Hepatocyte (in vitro differentiated cells): ENCODE results near the gene HOXD8. TPM values are rescaled to one million over a fixed set of nuclear protein-coding genes. Genes with fewer than 3 reads are reported as not detected.

Experiments used
- DNase-seq: peaks from one replicate; pipeline ENCODE4 v3.0.0-alpha.2; 2016; ENCODE audit warnings: low spot score
- H2AFZ ChIP-seq: fragments of 200-600 bp; sonication (generic); 2 replicates; pipeline ENCODE4 v1.6.0; 2016; ENCODE audit warnings: antibody characterized with exemption, mild to moderate bottlenecking
- H3K27ac ChIP-seq: fragments of 200-600 bp; sonication (generic); 2 replicates; pipeline ENCODE4 v1.5.1; 2016; ENCODE audit warnings: mild to moderate bottlenecking
- H3K27me3 ChIP-seq: fragments of 200-600 bp; sonication (generic); 2 replicates; pipeline ENCODE4 v1.6.1; 2016
- H3K36me3 ChIP-seq: fragments of 200-600 bp; sonication (generic); replicated peaks from 2 replicates; pipeline ENCODE4 v1.5.1; 2016; ENCODE audit warnings: low read depth; ENCODE audit not compliant: insufficient read depth
- H3K4me1 ChIP-seq: fragments of 200-600 bp; sonication (generic); 2 replicates; pipeline ENCODE4 v1.5.1; 2016; ENCODE audit warnings: mild to moderate bottlenecking, moderate library complexity; ENCODE audit not compliant: insufficient read depth
- H3K4me2 ChIP-seq: fragments of 200-600 bp; sonication (generic); 2 replicates; pipeline ENCODE4 v1.6.0; 2016
- H3K4me3 ChIP-seq: fragments of 200-600 bp; sonication (generic); 2 replicates; pipeline ENCODE4 v1.5.1; 2016; ENCODE audit warnings: mild to moderate bottlenecking
- H3K79me2 ChIP-seq: fragments of 200-600 bp; sonication (generic); 2 replicates; pipeline ENCODE4 v1.6.0; 2017; ENCODE audit warnings: mild to moderate bottlenecking
- H3K9me2 ChIP-seq: fragments of 200-600 bp; sonication (generic); replicated peaks from 2 replicates; pipeline ENCODE4 v1.6.0; 2017; ENCODE audit warnings: mild to moderate bottlenecking; ENCODE audit not compliant: insufficient read depth
- H3K9me3 ChIP-seq: fragments of 200-600 bp; sonication (generic); 2 replicates; pipeline ENCODE4 v1.5.1; 2016; ENCODE audit warnings: low read depth, mild to moderate bottlenecking
- H4K20me1 ChIP-seq: fragments of 200-600 bp; sonication (generic); 2 replicates; pipeline ENCODE4 v1.6.0; 2016; ENCODE audit warnings: mild to moderate bottlenecking; ENCODE audit not compliant: insufficient read depth, poor library complexity, severe bottlenecking
- EZH2 ChIP-seq: fragments of 200-600 bp; sonication (generic); IDR thresholded peaks from 2 replicates; pipeline ENCODE4 v1.6.1; 2016; ENCODE audit warnings: antibody characterized with exemption, mild to moderate bottlenecking, borderline replicate concordance
- EZH2phosphoT487 ChIP-seq: fragments of 200-600 bp; sonication (generic); IDR thresholded peaks from one replicate; pipeline ENCODE4 v1.6.1; 2018; ENCODE audit warnings: antibody characterized with exemption, mild to moderate bottlenecking, low read depth, moderate library complexity; ENCODE audit not compliant: unreplicated experiment, severe bottlenecking
- WGBS: methylation state at CpG from one replicate; pipeline ENCODE4 v1.1.6; 2016; ENCODE audit warnings: low lambda C conversion rate; ENCODE audit errors: missing lambda C conversion rate; 5-methylcytosine and 5-hydroxymethylcytosine counted together
- microRNA counts: library from miRNA; unstranded; fragments of <30 nt; microRNA quantifications from one replicate; lab custom pipeline; 2017
- microRNA-seq: library from miRNA; unstranded; fragments of <30 nt; microRNA quantifications from one replicate; pipeline ENCODE4, GENCODE V29; 2017
- polyA plus RNA-seq: library from polyadenylated mRNA; unstranded; fragments of >200 nt; fragmentation: Nextera tagmentation; extraction: Ambion mirVana; gene quantifications from 2 replicates; pipeline ENCODE4 v1.2.1, GENCODE V29; 2016
- small RNA-seq: library from RNA; depleted of rRNA; stranded (forward); fragments of <200 nt; gene quantifications from one replicate; pipeline ENCODE3, GENCODE V24; 2014
- total RNA-seq: library from RNA; depleted of rRNA; stranded (reverse); fragments of >200 nt; gene quantifications from 2 replicates; pipeline ENCODE4 v1.2.3, GENCODE V29; 2014
- TF ChIP-seq, protein P1 (sequence below): fragments of 200-600 bp; sonication (generic); IDR thresholded peaks from 2 replicates; pipeline ENCODE4 v1.5.1; 2016; ENCODE audit warnings: antibody characterized with exemption, mild to moderate bottlenecking; ENCODE audit not compliant: poor library complexity

Gene HOXD8
- total and polyA plus RNA-seq, 2 experiments from 2014 or later = 1.3 TPM; not detected in 1

DNA sequence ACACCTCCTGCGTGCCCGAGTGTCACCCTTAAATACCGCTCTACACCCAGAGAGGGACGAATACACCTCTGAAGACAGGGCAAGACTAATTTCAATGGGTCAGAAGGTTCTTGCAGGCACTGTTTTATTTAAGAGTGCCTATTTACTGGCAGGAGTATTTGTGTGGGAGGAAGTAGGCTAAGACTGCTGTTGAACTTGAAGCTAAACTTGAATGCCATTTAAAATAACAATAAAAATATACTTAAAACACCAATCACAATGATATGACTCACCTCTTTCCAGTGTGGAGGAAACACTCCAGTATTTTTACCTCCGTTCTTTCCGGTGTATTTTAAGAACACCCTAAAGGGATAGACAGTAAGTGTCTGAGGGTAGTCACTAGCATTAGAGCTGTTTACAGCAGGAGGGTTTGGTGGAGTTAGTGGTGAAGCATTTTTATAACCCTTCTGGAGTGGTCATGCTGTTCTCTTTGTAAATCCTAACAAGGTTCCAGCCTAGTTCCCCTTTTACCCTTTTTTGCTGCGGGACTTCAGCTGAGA lies 49.3 kb downstream of the HOXD8 start:
- no peaks in the 10 kb centered on the region for H4K20me1 ChIP-seq
- WGBS = 18% methylated on average over 7 of the region's 7 CpGs
- peaks cover 17% of the 10 kb centered on the region for H3K4me1 ChIP-seq
- H3K4me3 ChIP-seq = no peak overlapping the region
- no peaks in the 10 kb centered on the region for H3K79me2 ChIP-seq
- peak overlapping the region; percentile 87 for H3K4me2 ChIP-seq
- H3K9me2 ChIP-seq = no peaks in the 10 kb centered on the region
- H3K27ac ChIP-seq = no peak overlapping the region
- no peaks in the 10 kb centered on the region for H3K36me3 ChIP-seq
- no peaks in the 10 kb centered on the region for H3K9me3 ChIP-seq
- DNase-seq = no peak
- peak overlapping the region; percentile 63 for H2AFZ ChIP-seq
- peaks cover 100% of the 10 kb centered on the region for H3K27me3 ChIP-seq
- TF ChIP-seq EZH2phosphoT487 = no peak
- TF ChIP-seq EZH2 = peak; percentile 77
- TF ChIP-seq, protein P1, sequence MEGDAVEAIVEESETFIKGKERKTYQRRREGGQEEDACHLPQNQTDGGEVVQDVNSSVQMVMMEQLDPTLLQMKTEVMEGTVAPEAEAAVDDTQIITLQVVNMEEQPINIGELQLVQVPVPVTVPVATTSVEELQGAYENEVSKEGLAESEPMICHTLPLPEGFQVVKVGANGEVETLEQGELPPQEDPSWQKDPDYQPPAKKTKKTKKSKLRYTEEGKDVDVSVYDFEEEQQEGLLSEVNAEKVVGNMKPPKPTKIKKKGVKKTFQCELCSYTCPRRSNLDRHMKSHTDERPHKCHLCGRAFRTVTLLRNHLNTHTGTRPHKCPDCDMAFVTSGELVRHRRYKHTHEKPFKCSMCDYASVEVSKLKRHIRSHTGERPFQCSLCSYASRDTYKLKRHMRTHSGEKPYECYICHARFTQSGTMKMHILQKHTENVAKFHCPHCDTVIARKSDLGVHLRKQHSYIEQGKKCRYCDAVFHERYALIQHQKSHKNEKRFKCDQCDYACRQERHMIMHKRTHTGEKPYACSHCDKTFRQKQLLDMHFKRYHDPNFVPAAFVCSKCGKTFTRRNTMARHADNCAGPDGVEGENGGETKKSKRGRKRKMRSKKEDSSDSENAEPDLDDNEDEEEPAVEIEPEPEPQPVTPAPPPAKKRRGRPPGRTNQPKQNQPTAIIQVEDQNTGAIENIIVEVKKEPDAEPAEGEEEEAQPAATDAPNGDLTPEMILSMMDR = no peak

DNA sequence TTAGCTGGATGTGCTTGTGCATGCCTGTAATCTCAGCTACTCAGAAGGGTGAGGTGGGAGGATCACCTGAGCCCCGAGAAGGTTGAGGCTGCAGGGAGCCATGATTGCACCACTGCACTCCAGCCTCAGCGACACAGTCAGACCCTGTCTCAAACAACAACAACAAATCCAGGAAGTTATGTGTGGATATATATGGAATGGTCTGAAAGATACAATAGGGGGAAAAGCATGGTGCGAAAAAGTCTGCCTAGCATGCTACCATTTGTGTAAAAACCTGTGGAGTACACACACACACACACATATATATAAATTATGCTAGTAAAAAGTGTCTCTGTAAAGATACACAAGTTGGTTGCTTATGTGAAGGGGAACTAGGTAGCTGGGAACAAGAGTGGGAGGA lies 52.0 kb downstream of the HOXD8 start:
- no peak overlapping the region for H2AFZ ChIP-seq
- H3K27ac ChIP-seq = no peak overlapping the region
- peaks cover 99% of the 10 kb centered on the region for H3K27me3 ChIP-seq
- no peak overlapping the region for H3K4me2 ChIP-seq
- no peaks in the 10 kb centered on the region for H3K9me3 ChIP-seq
- H3K36me3 ChIP-seq = no peaks in the 10 kb centered on the region
- no peak for TF ChIP-seq EZH2phosphoT487
- TF ChIP-seq, protein P1 = no peak
- no peak for TF ChIP-seq EZH2
- no peaks in the 10 kb centered on the region for H4K20me1 ChIP-seq
- no peaks in the 10 kb centered on the region for H3K9me2 ChIP-seq
- no peak overlapping the region for H3K4me3 ChIP-seq
- DNase-seq = no peak
- 67% methylated on average over 3 of the region's 3 CpGs for WGBS
- H3K79me2 ChIP-seq = no peaks in the 10 kb centered on the region
- H3K4me1 ChIP-seq = peaks cover 8% of the 10 kb centered on the region

MicroRNAs encoded within 50 kb of the gene (microRNA counts, 767-probe panel; counts per million panel counts)
- microRNA hsa-miR-10b-5p (lab: Ali Mortazavi, UCI) = not detected

Small RNA genes lying within 50 kb of the gene (microRNA-seq; reads per million reads assigned to microRNA genes)
- 2,080 reads per million, percentile 84 among the genes with 10 or more reads in this experiment for gene MIR10B

Small RNA genes lying within 50 kb of the gene (small RNA-seq; reads per million reads assigned to genes)
- gene MIR10B = 9,548 reads per million, percentile 100 among the genes with 10 or more reads in this experiment

Other genes starting within 250 kb of the HOXD8 start
- 48.5 and 49.2 TPM in 2 replicates for gene LNPK, start 127.4 kb upstream of the HOXD8 start, total RNA-seq
- 11.7 and 15.4 TPM in 2 replicates for gene LNPK, start 127.4 kb upstream of the HOXD8 start, polyA plus RNA-seq
- gene EVX2, start 45.7 kb upstream of the HOXD8 start, total RNA-seq = 3.5 and 3.7 TPM in 2 replicates
- 1.3 and 1.7 TPM in 2 replicates for gene EVX2, start 45.7 kb upstream of the HOXD8 start, polyA plus RNA-seq
- 33.9 and 37.2 TPM in 2 replicates for gene HOXD13, start 37.0 kb upstream of the HOXD8 start, total RNA-seq
- 19.3 and 24.7 TPM in 2 replicates for gene HOXD13, start 37.0 kb upstream of the HOXD8 start, polyA plus RNA-seq
- gene HOXD12, start 29.9 kb upstream of the HOXD8 start, total RNA-seq = 17.9 and 29.0 TPM in 2 replicates
- gene HOXD12, start 29.9 kb upstream of the HOXD8 start, polyA plus RNA-seq = 3.1 and 3.3 TPM in 2 replicates
- 5.7 and 6.3 TPM in 2 replicates for gene HOXD11, start 22.4 kb upstream of the HOXD8 start, total RNA-seq
- gene HOXD11, start 22.4 kb upstream of the HOXD8 start, polyA plus RNA-seq = 9.9 and 11.5 TPM in 2 replicates
- 8.5 and 11.7 TPM in 2 replicates for gene HOXD10, start 12.9 kb upstream of the HOXD8 start, total RNA-seq
- gene HOXD10, start 12.9 kb upstream of the HOXD8 start, polyA plus RNA-seq = 5.1 and 9.9 TPM in 2 replicates
- gene HOXD9, start 7.0 kb upstream of the HOXD8 start, total RNA-seq = 2.4 and 2.9 TPM in 2 replicates
- 3.0 and 4.7 TPM in 2 replicates for gene HOXD9, start 7.0 kb upstream of the HOXD8 start, polyA plus RNA-seq
- 0.40 and 0.70 TPM in 2 replicates for gene HOXD4, start 21.8 kb downstream of the HOXD8 start, total RNA-seq
- 0.13 TPM in 1 of 2 replicates, not detected in the other for gene HOXD4, start 21.8 kb downstream of the HOXD8 start, polyA plus RNA-seq
- 0.13 and 0.20 TPM in 2 replicates for gene HOXD3, start 27.6 kb downstream of the HOXD8 start, total RNA-seq
- 0.41 TPM in 1 of 2 replicates, not detected in the other for gene HOXD3, start 27.6 kb downstream of the HOXD8 start, polyA plus RNA-seq
- not detected in 2 replicates for gene HOXD1, start 59.0 kb downstream of the HOXD8 start, total RNA-seq
- not detected in 2 replicates for gene HOXD1, start 59.0 kb downstream of the HOXD8 start, polyA plus RNA-seq
- gene MTX2, start 139.7 kb downstream of the HOXD8 start, total RNA-seq = 38.6 and 42.5 TPM in 2 replicates
- 54.8 and 61.5 TPM in 2 replicates for gene MTX2, start 139.7 kb downstream of the HOXD8 start, polyA plus RNA-seq